GM12873 (cell line): ENCODE data around the gene METTL18.

Source experiments
- CTCF ChIP-seq: IDR thresholded peaks from 2 replicates; pipeline ENCODE4 v1.5.1; 2012; ENCODE audit warnings: low read depth, mild to moderate bottlenecking, moderate library complexity, low read length, control low read depth; ENCODE audit not compliant: insufficient read depth; ENCODE audit errors: missing control alignments

Gene METTL18

GRCh38 chr1:169745015-169745861, 49.5 kb downstream of the METTL18 start:
- no peak for TF ChIP-seq CTCF
